K562 (cell line): Measurements from ENCODE around the gene CCNT1. TPM values are rescaled to one million over a fixed set of nuclear protein-coding genes. Genes with fewer than 3 reads are reported as not detected.

Experiments used
- CTCFL ChIP-seq: IDR thresholded peaks from 2 replicates; pipeline ENCODE4 v1.6.1; 2011; ENCODE audit warnings: borderline replicate concordance, low read depth, mild to moderate bottlenecking, moderate library complexity, low read length; ENCODE audit not compliant: insufficient read depth, poor library complexity, severe bottlenecking
- FOSL1 ChIP-seq: fragments of 200-800 bp; sonication (Bioruptor generic); conservative IDR thresholded peaks from 2 replicates; pipeline ENCODE4 v1.6.1; 2016; ENCODE audit warnings: missing genetic modification characterization, missing compliant biosample characterization
- JUND ChIP-seq, 2 experiments: IDR thresholded peaks; 2 replicates in 1 of 2; 3 replicates in 1 of 2; pipeline ENCODE4 v1.6.1; 2011; ENCODE audit warnings: borderline replicate concordance in 2 of 2, low read depth in 2 of 2, low read length in 2 of 2, improper control_type of control experiment in 1 of 2, missing biosample characterization in 1 of 2, missing genetic modification characterization in 1 of 2, missing genetic modification reagents in 1 of 2
- MTA3 ChIP-seq: fragments of 450-650 bp; formaldehyde crosslinking; IDR thresholded peaks from 2 replicates; pipeline ENCODE4 v1.6.1; 2017; ENCODE audit warnings: mild to moderate bottlenecking, borderline replicate concordance
- MYC ChIP-seq, 2 experiments: fragments of 250-450 bp in 1 of 2; sonication (Bioruptor Pico) in 1 of 2; IDR thresholded peaks; 2 replicates each; pipeline versions ENCODE4 v1.5.1 to v1.6.1; 2012 to 2021; ENCODE audit warnings: low read depth in 2 of 2, borderline replicate concordance in 1 of 2, improper control_type of control experiment in 1 of 2, low read length in 1 of 2, mild to moderate bottlenecking in 1 of 2, moderate library complexity in 1 of 2
- NR2F6 ChIP-seq: fragments of 450-650 bp; formaldehyde crosslinking; IDR thresholded peaks from 2 replicates; pipeline ENCODE4 v1.4.0; 2020; ENCODE audit warnings: mild to moderate bottlenecking
- PTRF ChIP-seq: fragments of 450-650 bp; IDR thresholded peaks from 2 replicates; pipeline ENCODE4 v1.6.1; 2016; ENCODE audit warnings: mild to moderate bottlenecking, missing genetic modification characterization, missing compliant biosample characterization
- RNF2 ChIP-seq: sonication (generic); IDR thresholded peaks from 2 replicates; pipeline ENCODE4 v1.6.1; 2016
- SIN3A ChIP-seq, 2 experiments: fragments of 150-350 bp in 1 of 2; IDR thresholded peaks; 2 replicates each; pipeline ENCODE4 v1.6.1; 2011 to 2016; ENCODE audit warnings: borderline replicate concordance in 2 of 2, low read depth in 2 of 2, low read length in 2 of 2, mild to moderate bottlenecking in 2 of 2, moderate library complexity in 2 of 2; ENCODE audit not compliant: control insufficient read depth in 1 of 2
- TEAD1 ChIP-seq, 2 experiments: fragments of 450-650 bp in 1 of 2; sonication (generic) in 1 of 2; formaldehyde crosslinking; IDR thresholded peaks; 2 replicates each; pipeline versions ENCODE4 v1.4.0 to v1.8.0; 2020 to 2022; ENCODE audit warnings: mild to moderate bottlenecking in 2 of 2, missing genetic modification reagents in 1 of 2
- VEZF1 ChIP-seq: fragments of 200-800 bp; sonication (Bioruptor generic); IDR thresholded peaks from 2 replicates; pipeline ENCODE4 v1.6.1; 2017; ENCODE audit warnings: missing genetic modification characterization, missing compliant biosample characterization
- ZBTB1 ChIP-seq: sonication (generic); formaldehyde crosslinking; IDR thresholded peaks from 2 replicates; pipeline ENCODE4 v1.8.1; 2023; ENCODE audit warnings: missing genetic modification reagents, low read depth, mild to moderate bottlenecking, borderline replicate concordance
- ZBTB49 ChIP-seq: sonication (generic); formaldehyde crosslinking; IDR thresholded peaks from 2 replicates; pipeline ENCODE4 v1.8.0; 2022; ENCODE audit warnings: missing genetic modification reagents, mild to moderate bottlenecking, borderline replicate concordance
- ZNF316 ChIP-seq: fragments of 450-650 bp; IDR thresholded peaks from 2 replicates; pipeline ENCODE4 v1.6.1; 2016
- ZNF41 ChIP-seq: fragments of 250-450 bp; sonication (Bioruptor Pico); conservative IDR thresholded peaks from 2 replicates; pipeline ENCODE4 v1.4.0; 2020; ENCODE audit warnings: mild to moderate bottlenecking
- ZNF589 ChIP-seq: fragments of 200-800 bp; sonication (Bioruptor generic); IDR thresholded peaks from 2 replicates; pipeline ENCODE4 v1.6.1; 2016; ENCODE audit warnings: low read depth, missing genetic modification characterization, missing compliant biosample characterization
- ZNF707 ChIP-seq: fragments of 250-450 bp; sonication (Bioruptor Pico); conservative IDR thresholded peaks from 2 replicates; pipeline ENCODE4 v1.8.0; 2022; ENCODE audit warnings: inconsistent platforms, mild to moderate bottlenecking, moderate library complexity
- polyA plus RNA-seq, 8 experiments: library from polyadenylated mRNA; depleted of rRNA in 4 of 8; stranded (reverse) in 5 of 8; unstranded in 3 of 8; fragments of >200 nt; fragmentation: Nextera tagmentation in 2 of 8; fragmentation: Illumina TruSeq in 1 of 8; extraction: Ambion mirVana in 2 of 8; extraction: Trizol in 1 of 8; gene quantifications; 2 replicates each; pipeline versions ENCODE4 v1.2.1 to v1.2.3, GENCODE V29; 2011 to 2014; ENCODE audit warnings: inconsistent platforms in 1 of 8, missing spikeins in 1 of 8
- total RNA-seq, 7 experiments: library from RNA; depleted of rRNA in 6 of 7; stranded (reverse); fragments of >200 nt in 6 of 7; fragmentation: Illumina TruSeq in 2 of 7; extraction: Trizol in 2 of 7; gene quantifications; 2 replicates each; pipeline versions ENCODE4 v1.2.1 to v1.2.3, GENCODE V29; 2011 to 2021; ENCODE audit warnings: low replicate concordance in 1 of 7

Gene CCNT1
- total and polyA plus RNA-seq, 9 of the 15 experiments (the other 6 are each of a cell fraction or from before 2014, with no cell fraction given) = 9.7 to 52.4 (median 33.4) TPM

- TF ChIP-seq ZBTB1 (CRISPR knock-in tag) = peak; percentile 75
- TF ChIP-seq ZBTB49 (CRISPR knock-in tag) = peak; percentile 33; the same call in 1 of the 2 replicates
- TF ChIP-seq MTA3 = peak; percentile 94
- peak; percentile 30 for TF ChIP-seq VEZF1 (CRISPR knock-in tag)
- no peak for TF ChIP-seq CTCFL
- 0 out of 2 replicates have a peak, but pooled peaks have one; percentile 14 for TF ChIP-seq JUND (IDR thresholded peaks at IDR 0.05; ENCODE audit: borderline replicate concordance, low read depth, low read length)
- TF ChIP-seq JUND (tag; IDR thresholded peaks at IDR 0.05; ENCODE audit: borderline replicate concordance, low read depth, low read length) = no peak; the same call in 2 of the 3 replicates
- 0 out of 2 replicates have a peak, but pooled peaks have one; percentile 50 for TF ChIP-seq NR2F6
- peak; percentile 22 to 74; a peak in 3 of 4 replicates for TF ChIP-seq SIN3A (IDR thresholded peaks at IDR 0.05; ENCODE audit: borderline replicate concordance in 2 of 2, control insufficient read depth in 1 of 2, low read depth in 2 of 2, low read length in 2 of 2)
- TF ChIP-seq ZNF41 (CRISPR knock-in tag) = 0 out of 2 replicates have a peak, but pooled peaks have one; percentile 34
- no peak for TF ChIP-seq PTRF (tag)
- peak; percentile 1; the same call in 1 of the 2 replicates for TF ChIP-seq ZNF316
- TF ChIP-seq TEAD1 (CRISPR knock-in tag; IDR thresholded peaks at IDR 0.05) = peak in 1 of 2 experiments; percentile 81; a peak in 2 of 4 replicates
- peak; percentile 75 for TF ChIP-seq RNF2
- no peak for TF ChIP-seq ZNF589 (CRISPR knock-in tag)
- no peak for TF ChIP-seq FOSL1 (tag)
- TF ChIP-seq ZNF707 = no peak
- TF ChIP-seq MYC (IDR thresholded peaks at IDR 0.05; ENCODE audit: low read depth, low read length) = peak; percentile 90
- TF ChIP-seq MYC (CRISPR knock-in tag; IDR thresholded peaks at IDR 0.05; ENCODE audit: borderline replicate concordance, low read depth) = peak; percentile 98
Observed at GRCh38 chr12:48681710-48682532, 34.6 kb downstream of the CCNT1 start, which contains the start of gene KANSL2 (continued).
